Measurements from ENCODE around the gene SENP3.

DNA sequence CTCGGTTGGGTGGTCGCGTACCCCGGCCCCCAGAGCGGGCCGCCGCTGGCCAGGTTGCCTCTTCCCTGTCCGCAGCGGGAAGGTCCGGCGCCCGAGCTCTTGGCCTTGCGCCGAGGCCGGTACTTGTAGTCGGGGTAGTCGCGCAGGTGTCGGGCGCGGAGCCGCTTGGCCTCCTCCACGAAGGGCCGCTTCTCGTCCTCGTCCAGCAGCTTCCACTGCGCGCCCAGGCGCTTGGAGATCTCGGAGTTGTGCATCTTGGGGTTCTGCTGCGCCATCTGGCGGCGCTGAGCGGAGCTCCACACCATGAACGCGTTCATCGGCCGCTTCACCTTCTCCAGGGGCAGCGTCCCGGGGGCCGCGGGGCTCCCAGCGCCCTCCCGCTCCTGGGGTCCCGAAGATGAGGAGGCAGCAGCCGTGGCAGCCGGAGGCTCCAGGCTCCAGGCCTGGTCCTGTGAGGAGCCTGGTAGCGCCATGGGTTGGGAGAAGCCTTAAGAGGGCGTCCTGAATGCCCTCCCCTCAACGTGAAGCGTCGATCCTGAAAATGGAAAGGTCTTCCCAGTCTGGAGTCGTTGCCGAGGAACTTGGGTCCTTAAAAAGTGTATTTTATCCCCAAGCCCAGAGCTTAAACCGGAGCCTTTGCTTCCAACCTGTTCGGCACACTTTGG lies 27.6 kb downstream of the SENP3 start:
- TF ChIP-seq POLR2A (IDR thresholded peaks at IDR 0.05): no peak
- TF ChIP-seq, protein P1, sequence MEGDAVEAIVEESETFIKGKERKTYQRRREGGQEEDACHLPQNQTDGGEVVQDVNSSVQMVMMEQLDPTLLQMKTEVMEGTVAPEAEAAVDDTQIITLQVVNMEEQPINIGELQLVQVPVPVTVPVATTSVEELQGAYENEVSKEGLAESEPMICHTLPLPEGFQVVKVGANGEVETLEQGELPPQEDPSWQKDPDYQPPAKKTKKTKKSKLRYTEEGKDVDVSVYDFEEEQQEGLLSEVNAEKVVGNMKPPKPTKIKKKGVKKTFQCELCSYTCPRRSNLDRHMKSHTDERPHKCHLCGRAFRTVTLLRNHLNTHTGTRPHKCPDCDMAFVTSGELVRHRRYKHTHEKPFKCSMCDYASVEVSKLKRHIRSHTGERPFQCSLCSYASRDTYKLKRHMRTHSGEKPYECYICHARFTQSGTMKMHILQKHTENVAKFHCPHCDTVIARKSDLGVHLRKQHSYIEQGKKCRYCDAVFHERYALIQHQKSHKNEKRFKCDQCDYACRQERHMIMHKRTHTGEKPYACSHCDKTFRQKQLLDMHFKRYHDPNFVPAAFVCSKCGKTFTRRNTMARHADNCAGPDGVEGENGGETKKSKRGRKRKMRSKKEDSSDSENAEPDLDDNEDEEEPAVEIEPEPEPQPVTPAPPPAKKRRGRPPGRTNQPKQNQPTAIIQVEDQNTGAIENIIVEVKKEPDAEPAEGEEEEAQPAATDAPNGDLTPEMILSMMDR (IDR thresholded peaks at IDR 0.05): peak; percentile 81 to 98 (median 90)

All from heart left ventricle (tissue), 13 donors.